Type B pancreatic cell (in vitro differentiated cells): Measurements from ENCODE around the gene RGPD8. TPM values are rescaled to one million over a fixed set of nuclear protein-coding genes. Genes with fewer than 3 reads are reported as not detected.

Experiments
- DNase-seq: peaks from one replicate; pipeline ENCODE4 v3.0.0; 2021; ENCODE audit warnings: mixed read lengths; ENCODE audit not compliant: unreplicated experiment; ENCODE audit errors: extremely low spot score
- H3K27ac Mint-ChIP-seq: 2 replicates; pipeline ENCODE4 v1.8.0; 2021; ENCODE audit warnings: mild to moderate bottlenecking, mixed read lengths
- H3K27me3 Mint-ChIP-seq: 2 replicates; pipeline ENCODE4 v1.8.0; 2021; ENCODE audit warnings: mixed read lengths
- H3K36me3 Mint-ChIP-seq: 2 replicates; pipeline ENCODE4 v1.8.0; 2021; ENCODE audit warnings: mixed read lengths
- H3K4me1 Mint-ChIP-seq: one replicate; pipeline ENCODE4 v1.8.0; 2021; ENCODE audit warnings: mixed read lengths; ENCODE audit not compliant: unreplicated experiment
- H3K4me3 Mint-ChIP-seq: 2 replicates; pipeline ENCODE4 v1.8.0; 2021; ENCODE audit warnings: mild to moderate bottlenecking, mixed read lengths
- H3K9me3 Mint-ChIP-seq: 2 replicates; pipeline ENCODE4 v1.8.0; 2021; ENCODE audit warnings: mixed read lengths
- CTCF ChIP-seq: fragments of 200-600 bp; sonication (generic); conservative IDR thresholded peaks from 2 replicates; pipeline ENCODE4 v1.5.0; 2021; ENCODE audit warnings: antibody characterized with exemption, mild to moderate bottlenecking
- total RNA-seq: library from RNA; stranded (reverse); gene quantifications from 2 replicates; pipeline ENCODE4 v1.2.1, GENCODE V29; 2021; ENCODE audit warnings: low replicate concordance

Gene RGPD8
- total RNA-seq, 1 donor from 2014 or later: 10.7 TPM

GRCh38 chr2:112342067-112342550, 91.3 kb downstream of the RGPD8 start:
- H3K27ac Mint-ChIP-seq: no peak overlapping the region
- no peaks in the 10 kb centered on the region for H3K27me3 Mint-ChIP-seq
- no peak overlapping the region for H3K4me3 Mint-ChIP-seq
- H3K4me1 Mint-ChIP-seq: peaks cover 12% of the 10 kb centered on the region
- H3K9me3 Mint-ChIP-seq: no peaks in the 10 kb centered on the region
- no peaks in the 10 kb centered on the region for H3K36me3 Mint-ChIP-seq
- TF ChIP-seq CTCF: no peak
- no peak for DNase-seq

GRCh38 chr2:112340475-112341267, 92.8 kb downstream of the RGPD8 start:
- H3K4me3 Mint-ChIP-seq: no peak overlapping the region
- TF ChIP-seq CTCF: no peak
- DNase-seq: no peak
- H3K4me1 Mint-ChIP-seq: peaks cover 12% of the 10 kb centered on the region
- no peaks in the 10 kb centered on the region for H3K27me3 Mint-ChIP-seq
- no peaks in the 10 kb centered on the region for H3K9me3 Mint-ChIP-seq
- H3K36me3 Mint-ChIP-seq: no peaks in the 10 kb centered on the region
- no peak overlapping the region for H3K27ac Mint-ChIP-seq

GRCh38 chr2:112339986-112340385, 93.5 kb downstream of the RGPD8 start:
- Mint-ChIP-seq H3K27me3 (no peaks in the 10 kb centered on the region), H3K9me3 (no peaks in the 10 kb centered on the region), H3K27ac (no peak overlapping the region), H3K4me3 (no peak overlapping the region), H3K4me1 (peaks cover 12% of the 10 kb centered on the region), H3K36me3 (no peaks in the 10 kb centered on the region)
- DNase-seq: no peak
- TF ChIP-seq CTCF: no peak

- Mint-ChIP-seq H3K9me3 (no peaks in the 10 kb centered on the region), H3K4me1 (peaks cover 12% of the 10 kb centered on the region), H3K27ac (no peak overlapping the region), H3K36me3 (peaks cover 13% of the 10 kb centered on the region), H3K27me3 (no peaks in the 10 kb centered on the region), H3K4me3 (no peak overlapping the region)
- no peak for DNase-seq
- no peak for TF ChIP-seq CTCF
Measured at GRCh38 chr2:112335600-112335999, 97.8 kb downstream of the RGPD8 start.

GRCh38 chr2:112332123-112332696, 101.2 kb downstream of the RGPD8 start:
- Mint-ChIP-seq H3K4me1 (no peaks in the 10 kb centered on the region), H3K36me3 (peaks cover 22% of the 10 kb centered on the region), H3K27ac (no peak overlapping the region), H3K27me3 (no peaks in the 10 kb centered on the region), H3K4me3 (no peak overlapping the region), H3K9me3 (no peaks in the 10 kb centered on the region)
- TF ChIP-seq CTCF: no peak
- DNase-seq: no peak
